Fibroblast of mammary gland (primary cell): ENCODE measurements around the gene HPSE2.

ENCODE experiments used
- DNase-seq: peaks from one replicate; pipeline ENCODE4 v3.0.0-alpha.2; 2010; ENCODE audit warnings: low read depth
- H3K4me3 ChIP-seq: 2 replicates; pipeline ENCODE4 v1.5.1; 2011; ENCODE audit warnings: low read depth, mild to moderate bottlenecking, low read length, moderate library complexity; ENCODE audit not compliant: control insufficient read depth
- TF ChIP-seq, protein P1 (sequence below): conservative IDR thresholded peaks from 2 replicates; pipeline ENCODE4 v1.5.1; 2011; ENCODE audit warnings: low read depth, low read length, inconsistent platforms; ENCODE audit not compliant: control insufficient read depth, insufficient read depth

Gene HPSE2

DNA sequence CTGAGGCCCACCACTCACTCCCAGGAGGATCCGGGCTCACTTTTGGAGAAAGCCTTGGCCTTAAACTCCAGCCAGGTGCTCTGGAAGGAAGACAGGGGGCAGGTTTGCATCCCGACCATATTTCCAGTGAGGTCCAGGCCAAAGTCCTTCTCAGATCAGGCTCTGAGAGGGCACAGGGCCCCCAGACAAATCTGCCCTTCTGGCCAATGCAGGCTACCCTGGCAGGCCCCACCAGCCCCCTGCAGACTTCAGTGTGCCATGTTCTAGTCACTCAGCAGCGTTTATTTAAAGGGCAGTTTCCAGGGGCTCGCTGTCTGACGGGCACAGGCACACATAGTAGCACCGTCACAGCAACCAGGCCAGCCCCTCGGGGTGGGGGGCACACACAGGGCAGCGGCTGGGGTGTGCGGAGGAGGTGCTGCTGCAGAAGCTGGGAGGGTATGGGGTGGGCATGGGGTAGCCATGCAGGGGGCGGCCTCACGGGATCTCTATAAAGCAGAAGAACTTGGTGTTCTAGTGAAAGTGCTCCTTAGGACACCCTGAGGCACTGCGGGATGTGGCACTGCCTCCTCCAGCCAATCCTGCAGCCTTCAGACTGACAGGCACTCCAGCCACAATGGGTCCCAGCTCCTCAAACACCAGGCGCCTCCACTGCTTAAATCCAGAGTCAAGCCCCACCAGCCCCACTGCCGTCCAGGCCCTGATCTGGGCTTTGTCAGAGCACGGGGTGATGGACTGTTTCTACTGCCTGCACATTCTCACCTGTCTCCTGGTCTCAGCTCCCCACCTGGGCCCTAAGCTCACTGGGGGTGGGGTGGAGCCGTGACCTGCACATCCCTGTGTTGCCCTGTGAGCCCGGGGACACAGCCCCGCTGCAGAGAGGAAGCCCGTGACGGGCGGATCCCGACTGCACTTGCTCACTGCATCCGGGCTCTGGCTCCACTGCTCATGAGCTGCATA lies 811.1 kb downstream of the HPSE2 start:
- TF ChIP-seq, protein P1, sequence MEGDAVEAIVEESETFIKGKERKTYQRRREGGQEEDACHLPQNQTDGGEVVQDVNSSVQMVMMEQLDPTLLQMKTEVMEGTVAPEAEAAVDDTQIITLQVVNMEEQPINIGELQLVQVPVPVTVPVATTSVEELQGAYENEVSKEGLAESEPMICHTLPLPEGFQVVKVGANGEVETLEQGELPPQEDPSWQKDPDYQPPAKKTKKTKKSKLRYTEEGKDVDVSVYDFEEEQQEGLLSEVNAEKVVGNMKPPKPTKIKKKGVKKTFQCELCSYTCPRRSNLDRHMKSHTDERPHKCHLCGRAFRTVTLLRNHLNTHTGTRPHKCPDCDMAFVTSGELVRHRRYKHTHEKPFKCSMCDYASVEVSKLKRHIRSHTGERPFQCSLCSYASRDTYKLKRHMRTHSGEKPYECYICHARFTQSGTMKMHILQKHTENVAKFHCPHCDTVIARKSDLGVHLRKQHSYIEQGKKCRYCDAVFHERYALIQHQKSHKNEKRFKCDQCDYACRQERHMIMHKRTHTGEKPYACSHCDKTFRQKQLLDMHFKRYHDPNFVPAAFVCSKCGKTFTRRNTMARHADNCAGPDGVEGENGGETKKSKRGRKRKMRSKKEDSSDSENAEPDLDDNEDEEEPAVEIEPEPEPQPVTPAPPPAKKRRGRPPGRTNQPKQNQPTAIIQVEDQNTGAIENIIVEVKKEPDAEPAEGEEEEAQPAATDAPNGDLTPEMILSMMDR, result no peak
- no peak overlapping the region for H3K4me3 ChIP-seq
- DNase-seq, result no peak

DNA sequence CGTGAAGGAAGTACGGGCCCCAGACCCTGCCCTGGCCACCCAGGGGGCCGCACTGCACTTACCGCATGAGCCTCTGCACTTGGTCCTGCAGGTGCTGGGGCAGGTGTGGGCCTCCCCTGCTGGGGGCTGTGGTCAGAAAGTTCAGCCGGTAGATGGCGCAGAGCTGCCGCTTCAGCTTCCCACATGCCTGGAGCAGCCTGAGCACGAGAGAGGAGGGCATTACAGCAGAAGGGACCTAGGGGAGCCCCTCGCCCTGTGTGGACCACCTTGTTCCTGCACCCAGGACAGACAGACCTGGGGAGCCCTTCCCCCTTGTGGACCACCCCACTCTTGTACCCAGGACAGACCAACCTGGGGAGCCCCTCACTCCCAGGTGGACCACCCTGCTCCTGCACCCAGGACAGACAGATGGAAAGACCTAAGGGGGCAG lies 811.9 kb downstream of the HPSE2 start:
- TF ChIP-seq, protein P1, result no peak
- DNase-seq, result no peak
- H3K4me3 ChIP-seq, result no peak overlapping the region

DNA sequence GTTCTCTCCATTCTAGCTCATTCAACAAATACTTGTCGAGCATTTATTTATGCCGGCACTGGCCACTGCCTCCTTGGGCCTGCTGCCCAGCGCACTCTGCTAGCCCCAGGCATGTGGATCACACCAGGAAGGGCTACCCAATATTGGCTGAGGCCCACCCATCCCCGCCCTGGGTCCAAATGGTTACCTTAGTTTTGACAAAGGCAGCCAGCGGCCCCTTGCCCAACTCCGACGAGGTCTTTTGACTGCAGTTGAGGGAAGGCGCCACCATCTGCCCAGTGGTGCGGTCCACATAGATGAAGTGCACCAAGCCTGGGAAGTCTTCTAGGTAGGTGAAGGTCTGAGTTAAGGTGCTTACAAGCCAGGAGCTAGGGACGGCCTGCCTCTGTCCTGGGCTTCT lies 813.5 kb downstream of the HPSE2 start:
- DNase-seq, result no peak
- no peak overlapping the region for H3K4me3 ChIP-seq
- TF ChIP-seq, protein P1, result no peak

DNA sequence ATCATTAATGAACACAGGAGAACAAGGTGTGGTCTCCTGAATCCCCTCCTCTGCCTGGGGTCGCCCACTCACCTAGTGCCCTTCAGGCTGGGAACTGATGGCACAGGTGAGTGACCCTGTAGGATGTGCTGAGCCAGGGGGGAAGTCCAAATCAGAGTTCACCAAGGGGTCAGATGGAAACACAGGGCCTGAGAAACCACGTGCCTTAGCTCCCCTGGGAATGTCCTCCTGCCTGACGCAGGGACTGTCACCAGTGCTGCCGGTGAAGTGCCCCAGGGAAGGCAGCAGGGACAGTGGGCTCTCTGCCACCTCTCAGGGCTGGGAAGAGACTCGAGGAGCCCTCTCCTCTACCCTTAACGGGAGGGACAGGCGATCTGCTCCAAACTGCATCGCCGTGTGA lies 814.9 kb downstream of the HPSE2 start:
- H3K4me3 ChIP-seq, result no peak overlapping the region
- TF ChIP-seq, protein P1, result no peak
- no peak for DNase-seq

DNA sequence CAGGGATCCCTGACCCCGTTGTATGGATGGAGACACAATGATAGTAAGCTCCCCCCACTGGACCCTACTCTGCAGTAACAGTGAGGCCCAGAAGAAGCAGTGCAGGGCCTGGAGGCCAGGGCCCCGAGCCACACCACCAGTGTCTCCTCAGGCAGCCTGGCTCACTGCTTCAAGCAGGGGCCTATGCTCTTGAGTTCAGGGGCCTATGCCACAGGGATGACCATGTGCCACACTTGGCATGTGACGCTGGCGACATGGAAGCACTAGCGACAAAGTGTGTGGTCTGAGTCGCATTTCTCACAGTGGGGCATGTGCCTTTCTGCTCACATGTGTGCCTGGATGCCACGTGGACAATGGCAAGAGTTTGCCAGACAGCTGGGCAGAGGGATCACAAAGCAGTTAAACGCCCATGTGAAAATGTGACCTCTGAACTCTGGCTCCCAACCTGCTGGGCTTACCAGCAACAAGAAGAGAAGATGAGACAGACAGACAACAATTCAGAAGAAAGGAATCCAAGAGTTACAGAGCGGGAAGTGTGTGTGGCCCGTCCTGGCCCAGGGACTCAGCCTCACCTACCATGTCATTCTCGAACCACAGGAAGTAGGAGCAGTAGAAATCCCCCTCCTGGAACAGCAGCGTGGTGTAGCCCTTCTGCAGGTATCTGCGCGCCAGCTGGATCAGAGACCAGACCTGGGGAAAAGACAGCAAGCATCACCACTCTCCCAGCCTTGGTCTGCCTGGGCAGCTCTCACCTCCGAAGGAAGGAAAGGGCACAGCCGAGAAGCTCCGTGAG lies 816.0 kb downstream of the HPSE2 start:
- H3K4me3 ChIP-seq, result no peak overlapping the region
- TF ChIP-seq, protein P1, result no peak
- no peak for DNase-seq

DNA sequence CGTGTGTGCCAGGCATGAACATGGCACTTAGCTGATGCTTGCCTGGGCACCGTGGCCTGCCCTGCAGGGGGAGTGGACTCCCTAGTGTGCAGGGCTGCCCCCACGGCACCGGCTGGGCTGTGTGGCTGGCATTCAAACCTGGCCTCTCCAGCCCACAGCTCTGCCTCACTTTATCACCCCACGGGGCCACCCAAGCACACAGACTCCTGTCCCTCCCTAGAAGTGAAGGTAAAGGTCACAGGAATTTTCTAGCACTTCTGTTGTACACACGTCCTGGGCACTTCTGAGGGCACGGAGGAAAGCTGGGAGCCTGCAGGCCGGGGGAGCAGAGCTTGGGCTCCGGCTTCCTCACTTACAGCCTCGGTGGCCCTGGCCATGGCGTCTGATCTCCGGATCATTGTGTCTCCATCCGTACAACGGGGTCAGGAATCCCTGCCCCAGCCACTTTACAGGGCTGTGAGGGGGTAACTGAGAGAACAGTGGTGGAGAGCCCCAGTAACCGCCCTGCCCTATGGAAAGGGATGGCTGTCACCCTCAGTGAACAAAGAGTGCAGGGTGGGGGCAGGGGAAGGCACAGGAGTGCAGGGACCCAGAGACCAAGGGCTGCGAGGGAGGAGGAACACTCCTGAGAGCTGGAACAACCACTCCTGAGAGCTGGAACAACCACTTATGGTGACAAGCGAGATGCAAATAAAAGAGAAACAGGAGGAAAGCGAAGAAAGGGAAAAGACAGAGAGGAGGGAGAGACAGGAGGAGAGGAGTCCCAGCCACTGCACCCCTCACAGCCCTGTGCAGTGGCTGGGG lies 816.8 kb downstream of the HPSE2 start:
- TF ChIP-seq, protein P1, result no peak
- no peak overlapping the region for H3K4me3 ChIP-seq
- no peak for DNase-seq
